ENCODE measurements around the gene TSPO.

GRCh38 chr22:43106302-43106701 lies 45.1 kb upstream of the TSPO start:
- TF ChIP-seq, protein P1, sequence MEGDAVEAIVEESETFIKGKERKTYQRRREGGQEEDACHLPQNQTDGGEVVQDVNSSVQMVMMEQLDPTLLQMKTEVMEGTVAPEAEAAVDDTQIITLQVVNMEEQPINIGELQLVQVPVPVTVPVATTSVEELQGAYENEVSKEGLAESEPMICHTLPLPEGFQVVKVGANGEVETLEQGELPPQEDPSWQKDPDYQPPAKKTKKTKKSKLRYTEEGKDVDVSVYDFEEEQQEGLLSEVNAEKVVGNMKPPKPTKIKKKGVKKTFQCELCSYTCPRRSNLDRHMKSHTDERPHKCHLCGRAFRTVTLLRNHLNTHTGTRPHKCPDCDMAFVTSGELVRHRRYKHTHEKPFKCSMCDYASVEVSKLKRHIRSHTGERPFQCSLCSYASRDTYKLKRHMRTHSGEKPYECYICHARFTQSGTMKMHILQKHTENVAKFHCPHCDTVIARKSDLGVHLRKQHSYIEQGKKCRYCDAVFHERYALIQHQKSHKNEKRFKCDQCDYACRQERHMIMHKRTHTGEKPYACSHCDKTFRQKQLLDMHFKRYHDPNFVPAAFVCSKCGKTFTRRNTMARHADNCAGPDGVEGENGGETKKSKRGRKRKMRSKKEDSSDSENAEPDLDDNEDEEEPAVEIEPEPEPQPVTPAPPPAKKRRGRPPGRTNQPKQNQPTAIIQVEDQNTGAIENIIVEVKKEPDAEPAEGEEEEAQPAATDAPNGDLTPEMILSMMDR (IDR thresholded peaks at IDR 0.05): no peak
- no peak for TF ChIP-seq POLR2A (IDR thresholded peaks at IDR 0.05)
